Tibial nerve (tissue), 4 donors: ENCODE data around the gene HPGDS. TPM values are rescaled to one million over a fixed set of nuclear protein-coding genes. Genes with fewer than 3 reads are reported as not detected.
"Not testable (repeated sequence)": the region's sequence is repeated elsewhere in the genome, so short reads cannot be mapped to it uniquely, and the experiment has no call there.

Experiments used
- DNase-seq, 2 donors: peaks; one replicate each; pipeline ENCODE4 v3.0.0-alpha.2; 2019; ENCODE audit warnings: low spot score in 2 of 2
- H3K27ac ChIP-seq, 4 donors: fragments of 200-600 bp; sonication (generic) in 3 of 4; one replicate each; pipeline ENCODE4 v1.5.1; 2017 to 2019; ENCODE audit warnings: mild to moderate bottlenecking in 1 of 4
- H3K27me3 ChIP-seq, 2 donors: fragments of 200-600 bp; sonication (generic) in 1 of 2; one replicate each; pipeline versions ENCODE4 v1.5.1 to v1.6.0; 2017 to 2019
- H3K36me3 ChIP-seq, 3 donors: fragments of 200-600 bp; sonication (generic); one replicate each; pipeline ENCODE4 v1.5.1; 2018 to 2019
- H3K4me1 ChIP-seq, 4 donors: fragments of 200-600 bp; sonication (generic) in 3 of 4; one replicate each; pipeline ENCODE4 v1.5.1; 2017 to 2019
- H3K4me3 ChIP-seq, 4 donors: fragments of 200-600 bp; sonication (generic) in 3 of 4; one replicate each; pipeline ENCODE4 v1.5.1; 2017 to 2019; ENCODE audit warnings: mild to moderate bottlenecking in 1 of 4, moderate library complexity in 1 of 4
- H3K9me3 ChIP-seq, 4 donors: fragments of 200-600 bp; sonication (generic) in 3 of 4; one replicate each; pipeline ENCODE4 v1.5.1; 2017 to 2019
- EP300 ChIP-seq, 2 donors: sonication (generic); formaldehyde crosslinking; IDR thresholded peaks; one replicate each; pipeline ENCODE4 v1.6.1; 2017; ENCODE audit warnings: antibody characterized with exemption in 2 of 2, mild to moderate bottlenecking in 1 of 2
- POLR2A ChIP-seq, 2 donors: fragments of 450-650 bp; IDR thresholded peaks; one replicate each; pipeline ENCODE4 v1.6.1; 2017; ENCODE audit warnings: antibody characterized with exemption in 2 of 2, mild to moderate bottlenecking in 2 of 2, moderate library complexity in 2 of 2
- WGBS, 2 donors: methylation state at CpG; one replicate each; pipeline ENCODE4 v1.1.5; 2018; 5-methylcytosine and 5-hydroxymethylcytosine counted together
- total RNA-seq, 4 donors: library from RNA; depleted of rRNA; stranded (reverse); fragments of >200 nt; gene quantifications; one replicate each; pipeline ENCODE4 v1.1.0, GENCODE V29; 2016
- TF ChIP-seq, protein P1 (sequence below), 5 experiments: fragments of 200-600 bp in 3 of 5; fragments of 450-650 bp in 2 of 5; sonication (generic) in 3 of 5; IDR thresholded peaks; one replicate each; pipeline ENCODE4 v1.5.1; 2016 to 2019; ENCODE audit warnings: antibody characterized with exemption in 5 of 5, mild to moderate bottlenecking in 3 of 5, moderate library complexity in 2 of 5

HPGDS gene
- total RNA-seq, 4 donors from 2014 or later: 1.1 to 3.6 (median 1.8) TPM; not detected in 1

- WGBS, 2 donors: 76 to 86% methylated on average over 9 of the region's 9 CpGs
- TF ChIP-seq, protein P1, sequence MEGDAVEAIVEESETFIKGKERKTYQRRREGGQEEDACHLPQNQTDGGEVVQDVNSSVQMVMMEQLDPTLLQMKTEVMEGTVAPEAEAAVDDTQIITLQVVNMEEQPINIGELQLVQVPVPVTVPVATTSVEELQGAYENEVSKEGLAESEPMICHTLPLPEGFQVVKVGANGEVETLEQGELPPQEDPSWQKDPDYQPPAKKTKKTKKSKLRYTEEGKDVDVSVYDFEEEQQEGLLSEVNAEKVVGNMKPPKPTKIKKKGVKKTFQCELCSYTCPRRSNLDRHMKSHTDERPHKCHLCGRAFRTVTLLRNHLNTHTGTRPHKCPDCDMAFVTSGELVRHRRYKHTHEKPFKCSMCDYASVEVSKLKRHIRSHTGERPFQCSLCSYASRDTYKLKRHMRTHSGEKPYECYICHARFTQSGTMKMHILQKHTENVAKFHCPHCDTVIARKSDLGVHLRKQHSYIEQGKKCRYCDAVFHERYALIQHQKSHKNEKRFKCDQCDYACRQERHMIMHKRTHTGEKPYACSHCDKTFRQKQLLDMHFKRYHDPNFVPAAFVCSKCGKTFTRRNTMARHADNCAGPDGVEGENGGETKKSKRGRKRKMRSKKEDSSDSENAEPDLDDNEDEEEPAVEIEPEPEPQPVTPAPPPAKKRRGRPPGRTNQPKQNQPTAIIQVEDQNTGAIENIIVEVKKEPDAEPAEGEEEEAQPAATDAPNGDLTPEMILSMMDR (IDR thresholded peaks at IDR 0.05): no peak
- no peak for TF ChIP-seq EP300 (IDR thresholded peaks at IDR 0.05)
- TF ChIP-seq POLR2A (IDR thresholded peaks at IDR 0.05): no peak
- Histone ChIP-seq H3K4me3 (no peak overlapping the region), H3K27ac (no peak overlapping the region), H3K27me3 (no peaks in the 10 kb centered on the region), H3K36me3 (no peaks in the 10 kb centered on the region), H3K4me1 (peaks cover 0 to 10% (median 3%) of the 10 kb centered on the region in 4 donors), H3K9me3 (no peaks in the 10 kb centered on the region)
- DNase-seq: no peak
These were observed 2.9 kb downstream of the HPGDS start for GRCh38 chr4:94339779-94340178.

DNA sequence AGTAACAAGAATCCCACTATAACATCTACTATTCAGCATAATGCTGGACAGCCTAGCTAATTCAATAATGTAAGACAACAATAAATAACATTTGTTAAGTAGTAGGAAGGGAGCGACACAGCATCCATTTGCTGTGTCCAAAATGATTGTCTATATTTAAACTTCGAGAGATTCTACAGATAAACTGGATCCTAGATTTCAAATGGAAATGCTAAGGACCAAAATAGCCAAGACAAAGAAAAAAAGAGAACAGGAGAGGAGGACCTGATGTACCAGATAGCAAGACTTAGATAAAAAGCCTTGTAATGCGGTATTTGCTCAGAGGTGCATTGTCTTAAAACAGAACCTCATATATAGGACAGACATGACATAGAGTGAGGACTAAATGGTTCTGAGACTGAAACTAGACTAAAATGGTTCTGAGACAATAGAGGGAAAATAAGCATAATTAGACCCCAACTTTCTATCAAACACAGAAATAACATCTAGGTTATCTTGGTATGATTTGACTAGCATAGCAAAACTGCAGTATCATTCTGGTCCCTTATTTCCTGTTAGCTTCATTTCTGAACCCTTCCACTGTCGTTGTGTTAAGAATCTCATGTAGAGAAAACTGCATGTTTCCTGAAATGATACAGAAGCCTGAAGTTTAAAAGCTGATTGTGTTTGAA, 3.8 kb downstream of the HPGDS start:
- peaks cover 0 to 18% (median 5%) of the 10 kb centered on the region in 4 donors for H3K4me1 ChIP-seq
- TF ChIP-seq, protein P1 (IDR thresholded peaks at IDR 0.05): no peak
- TF ChIP-seq EP300 (IDR thresholded peaks at IDR 0.05) (no peak), POLR2A (IDR thresholded peaks at IDR 0.05) (no peak)
- H3K27me3 ChIP-seq: no peaks in the 10 kb centered on the region
- DNase-seq: no peak
- H3K4me3 ChIP-seq: no peak overlapping the region
- 74 to 77% methylated on average over 4 of the region's 4 CpGs for WGBS, 2 donors
- H3K27ac ChIP-seq: no peak overlapping the region
- no peaks in the 10 kb centered on the region for H3K9me3 ChIP-seq
- no peaks in the 10 kb centered on the region for H3K36me3 ChIP-seq

DNA sequence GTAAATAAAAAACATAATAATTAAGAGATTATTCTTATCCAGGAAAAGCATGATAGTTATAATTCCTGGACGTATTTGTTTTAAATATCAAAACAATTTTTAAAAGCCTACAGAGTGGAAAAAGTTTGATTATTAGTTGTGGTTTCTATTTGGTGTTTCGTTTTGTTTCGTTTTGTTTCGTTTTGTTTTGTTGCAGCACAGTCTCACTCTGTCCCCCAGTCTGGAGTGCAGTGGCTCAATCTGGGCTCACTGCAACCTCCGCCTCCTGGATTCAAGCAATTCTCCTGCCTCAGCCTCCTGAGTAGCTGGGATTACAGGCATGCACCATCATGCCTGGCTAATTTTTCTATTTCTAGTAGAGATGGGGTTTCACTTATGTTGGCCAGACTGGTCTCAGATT, 5.8 kb downstream of the HPGDS start:
- H3K9me3 ChIP-seq, H3K27me3 ChIP-seq, H3K36me3 ChIP-seq, H3K4me3 ChIP-seq, H3K27ac ChIP-seq, DNase-seq: not testable (repeated sequence)
- H3K4me1 ChIP-seq: peaks cover 0 to 13% (median 6%) of the 10 kb centered on the region in 4 donors
- 86 to 87% methylated on average over 5 of the region's 5 CpGs for WGBS, 2 donors

- H3K9me3 ChIP-seq: no peaks in the 10 kb centered on the region
- no peak overlapping the region for H3K4me3 ChIP-seq
- 80 to 81% methylated on average over 3 of the region's 3 CpGs for WGBS, 2 donors
- no peaks in the 10 kb centered on the region for H3K36me3 ChIP-seq
- H3K27ac ChIP-seq: no peak overlapping the region
- no peaks in the 10 kb centered on the region for H3K27me3 ChIP-seq
- DNase-seq: no peak
- H3K4me1 ChIP-seq: peaks cover 0 to 12% (median 4%) of the 10 kb centered on the region in 4 donors
- TF ChIP-seq, protein P1 (IDR thresholded peaks at IDR 0.05): no peak
- no peak for TF ChIP-seq EP300 (IDR thresholded peaks at IDR 0.05)
These were observed 6.3 kb downstream of the HPGDS start for GRCh38 chr4:94336303-94336702.

- H3K9me3 ChIP-seq: no peaks in the 10 kb centered on the region
- WGBS, 2 donors: 66 to 73% methylated on average over 3 of the region's 3 CpGs
- DNase-seq: no peak
- H3K4me3 ChIP-seq: no peak overlapping the region
- no peaks in the 10 kb centered on the region for H3K27me3 ChIP-seq
- H3K36me3 ChIP-seq: no peaks in the 10 kb centered on the region
- peaks cover 0 to 12% (median 4%) of the 10 kb centered on the region in 4 donors for H3K4me1 ChIP-seq
- peak overlapping the region in 2 of 4 donors; percentile 36 to 38 for H3K27ac ChIP-seq
- TF ChIP-seq EP300 (IDR thresholded peaks at IDR 0.05): peak in 1 of 2 donors; percentile 54
- TF ChIP-seq, protein P1 (IDR thresholded peaks at IDR 0.05): no peak
- no peak for TF ChIP-seq POLR2A (IDR thresholded peaks at IDR 0.05)
These were observed 7.7 kb downstream of the HPGDS start for GRCh38 chr4:94334962-94335361.
